HG02973 (cell line): ENCODE data around the gene PCDHB9.
"Not testable (repeated sequence)": the region's sequence is repeated elsewhere in the genome, so short reads cannot be mapped to it uniquely, and the experiment has no call there.

Experiments
- ATAC-seq: cut with Tn5 transposase; IDR thresholded peaks from one replicate; pipeline ENCODE4 v1.9.1; 2021; ENCODE audit warnings: moderate library complexity; ENCODE audit not compliant: unreplicated experiment

The PCDHB9 gene

DNA sequence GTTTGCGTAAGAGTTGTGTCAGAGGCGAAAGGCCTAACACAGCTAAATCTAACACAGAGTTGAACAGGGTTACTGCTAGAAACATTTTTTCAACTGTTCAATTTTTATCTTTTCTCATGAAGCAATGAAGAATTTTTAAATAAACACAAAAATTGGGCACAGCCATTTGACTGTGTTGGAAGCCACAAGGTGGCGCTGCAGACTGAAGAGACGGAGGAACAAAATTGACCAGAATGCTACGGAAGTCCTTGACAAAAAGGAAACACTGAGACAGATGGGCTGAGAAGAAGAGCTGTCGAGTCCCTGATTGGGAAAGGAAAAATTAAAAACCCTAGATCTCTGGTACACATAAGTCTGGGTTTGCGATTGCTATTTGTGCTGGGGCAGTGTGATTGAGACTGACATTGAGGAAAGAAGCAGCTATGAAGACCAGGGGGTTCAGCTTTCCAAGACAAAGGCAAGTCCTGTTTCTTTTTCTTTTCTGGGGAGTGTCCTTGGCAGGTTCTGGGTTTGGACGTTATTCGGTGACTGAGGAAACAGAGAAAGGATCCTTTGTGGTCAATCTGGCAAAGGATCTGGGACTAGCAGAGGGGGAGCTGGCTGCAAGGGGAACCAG, at the start of gene PCDHB9:
PCDHB9 (plus strand) TSS at position 265 of the 616 bp plus-strand sequence; CDS start at position 423, 158 bp downstream.
- ATAC-seq, result no peak

DNA sequence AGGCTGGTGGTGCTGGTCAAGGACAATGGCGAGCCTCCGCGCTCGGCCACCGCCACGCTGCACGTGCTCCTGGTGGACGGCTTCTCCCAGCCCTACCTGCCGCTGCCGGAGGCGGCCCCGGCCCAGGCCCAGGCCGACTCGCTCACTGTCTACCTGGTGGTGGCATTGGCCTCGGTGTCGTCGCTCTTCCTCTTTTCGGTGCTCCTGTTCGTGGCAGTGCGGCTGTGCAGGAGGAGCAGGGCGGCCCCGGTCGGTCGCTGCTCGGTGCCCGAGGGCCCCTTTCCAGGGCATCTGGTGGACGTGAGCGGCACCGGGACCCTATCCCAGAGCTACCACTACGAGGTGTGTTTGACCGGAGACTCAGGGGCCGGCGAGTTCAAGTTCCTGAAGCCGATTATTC, 49.6 kb upstream of the PCDHB9 start:
- not testable (repeated sequence) for ATAC-seq

DNA sequence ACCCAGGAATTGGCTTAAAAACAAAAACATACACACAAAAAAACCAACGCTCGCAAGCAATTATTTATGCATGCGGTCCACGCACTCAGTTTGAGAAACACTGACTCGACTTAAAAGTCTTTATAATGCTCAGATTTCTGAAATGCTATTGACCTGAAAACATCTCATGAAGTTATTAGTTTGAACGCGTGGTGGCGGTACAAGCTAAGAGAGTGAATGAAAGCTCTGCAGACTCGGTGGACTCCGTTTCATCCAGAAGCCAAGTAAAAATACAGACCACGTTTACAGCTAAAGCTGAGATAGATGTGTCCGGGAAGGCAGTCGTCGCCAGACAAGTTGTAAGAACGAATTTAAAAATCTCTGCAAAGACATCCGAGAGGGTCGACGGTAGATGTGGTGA, 37.1 kb upstream of the PCDHB9 start, which contains the start of gene PCDHB6:
PCDHB6 (plus strand) TSS at position 246 of the 400 bp plus-strand sequence. CDS start 201 bp downstream, outside the sequence.
- ATAC-seq, result no peak

DNA sequence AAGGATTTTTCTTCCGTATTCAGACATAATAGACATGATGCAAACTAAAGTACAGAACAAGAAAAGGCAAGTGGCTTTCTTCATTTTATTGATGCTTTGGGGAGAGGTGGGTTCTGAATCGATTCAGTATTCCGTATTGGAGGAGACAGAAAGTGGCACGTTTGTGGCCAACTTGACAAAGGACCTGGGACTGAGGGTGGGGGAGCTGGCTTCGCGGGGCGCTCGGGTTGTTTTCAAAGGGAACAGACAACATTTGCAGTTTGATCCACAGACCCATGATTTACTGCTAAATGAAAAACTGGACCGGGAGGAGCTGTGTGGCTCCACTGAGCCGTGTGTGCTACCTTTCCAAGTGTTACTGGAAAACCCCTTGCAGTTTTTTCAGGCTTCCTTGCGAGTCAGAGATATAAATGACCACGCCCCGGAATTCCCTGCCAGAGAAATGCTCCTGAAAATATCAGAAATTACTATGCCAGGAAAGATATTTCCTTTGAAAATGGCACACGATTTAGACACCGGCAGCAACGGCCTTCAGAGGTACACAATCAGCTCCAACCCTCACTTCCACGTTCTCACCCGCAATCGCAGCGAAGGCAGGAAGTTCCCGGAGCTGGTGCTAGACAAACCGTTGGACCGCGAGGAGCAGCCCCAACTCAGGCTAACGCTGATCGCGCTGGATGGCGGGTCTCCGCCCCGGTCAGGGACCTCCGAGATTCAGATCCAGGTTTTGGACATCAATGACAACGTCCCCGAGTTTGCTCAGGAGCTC, 36.6 kb upstream of the PCDHB9 start:
- ATAC-seq, result no peak

DNA sequence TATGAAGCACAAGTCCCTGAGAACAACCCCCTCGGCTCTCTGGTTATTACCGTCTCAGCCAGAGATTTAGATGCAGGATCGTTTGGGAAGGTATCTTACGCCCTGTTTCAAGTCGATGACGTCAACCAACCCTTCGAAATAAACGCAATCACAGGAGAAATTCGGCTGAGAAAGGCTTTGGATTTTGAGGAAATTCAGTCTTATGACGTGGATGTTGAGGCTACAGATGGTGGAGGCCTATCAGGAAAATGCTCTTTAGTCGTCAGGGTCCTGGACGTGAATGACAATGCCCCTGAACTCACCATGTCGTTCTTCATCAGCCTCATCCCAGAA, 36.0 kb upstream of the PCDHB9 start:
- ATAC-seq, result no peak

DNA sequence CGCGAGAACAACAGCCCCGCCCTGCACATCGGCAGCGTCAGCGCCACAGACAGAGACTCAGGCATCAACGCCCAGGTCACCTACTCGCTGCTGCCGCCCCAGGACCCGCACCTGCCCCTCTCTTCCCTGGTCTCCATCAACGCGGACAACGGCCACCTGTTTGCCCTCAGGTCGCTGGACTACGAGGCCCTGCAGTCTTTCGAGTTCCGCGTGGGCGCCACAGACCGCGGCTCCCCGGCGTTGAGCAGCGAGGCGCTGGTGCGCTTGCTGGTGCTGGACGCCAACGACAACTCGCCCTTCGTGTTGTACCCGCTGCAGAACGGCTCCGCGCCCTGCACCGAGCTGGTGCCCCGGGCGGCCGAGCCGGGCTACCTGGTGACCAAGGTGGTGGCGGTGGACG, 35.3 kb upstream of the PCDHB9 start:
- ATAC-seq, result not testable (repeated sequence)

DNA sequence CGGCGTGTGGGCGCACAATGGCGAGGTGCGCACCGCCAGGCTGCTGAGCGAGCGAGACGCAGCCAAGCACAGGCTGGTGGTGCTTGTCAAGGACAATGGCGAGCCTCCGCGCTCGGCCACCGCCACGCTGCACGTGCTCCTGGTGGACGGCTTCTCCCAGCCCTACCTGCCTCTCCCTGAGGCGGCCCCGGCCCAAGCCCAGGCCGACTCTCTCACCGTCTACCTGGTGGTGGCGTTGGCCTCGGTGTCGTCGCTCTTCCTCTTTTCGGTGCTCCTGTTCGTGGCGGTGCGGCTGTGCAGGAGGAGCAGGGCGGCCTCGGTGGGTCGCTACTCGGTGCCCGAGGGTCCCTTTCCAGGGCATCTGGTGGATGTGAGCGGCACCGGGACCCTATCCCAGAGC, 34.9 kb upstream of the PCDHB9 start:
- not testable (repeated sequence) for ATAC-seq

DNA sequence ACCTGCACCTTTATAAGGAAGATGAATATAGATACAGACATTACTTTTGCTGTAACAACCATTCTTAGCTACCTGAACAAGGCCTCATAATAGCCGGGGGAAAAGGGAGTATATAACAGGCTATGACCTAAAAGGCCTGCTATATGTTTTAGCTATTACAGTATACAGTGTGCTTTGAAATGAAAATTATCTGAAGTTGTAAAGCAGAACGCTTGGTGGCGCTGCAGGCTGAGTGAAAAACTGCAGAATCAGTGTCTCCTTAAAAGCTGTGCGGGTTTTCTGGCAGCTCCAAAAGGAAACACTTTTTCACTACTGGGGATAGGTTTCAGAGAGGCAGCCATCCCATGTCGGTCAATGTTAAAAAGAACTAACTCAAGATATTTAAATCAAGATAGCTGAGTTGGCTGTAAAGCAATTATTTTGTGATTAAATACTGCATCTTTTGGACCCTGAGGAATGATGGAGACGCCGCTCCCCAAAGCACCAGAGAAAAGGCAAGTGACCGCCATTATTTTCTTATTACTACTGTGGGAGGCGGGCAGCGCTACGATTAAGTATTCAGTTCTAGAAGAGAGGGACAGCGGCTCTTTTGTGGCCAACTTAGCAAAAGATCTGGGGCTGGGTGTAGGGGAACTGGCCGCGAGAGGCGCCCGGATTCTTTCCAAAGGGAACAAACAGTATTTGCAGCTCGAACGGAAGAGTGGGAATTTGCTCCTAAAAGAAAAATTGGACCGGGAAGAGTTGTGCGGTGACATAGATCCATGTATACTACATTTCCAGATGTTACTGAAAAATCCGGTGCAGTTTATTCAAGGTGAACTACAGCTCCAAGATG, 31.2 kb upstream of the PCDHB9 start:
- no peak for ATAC-seq

DNA sequence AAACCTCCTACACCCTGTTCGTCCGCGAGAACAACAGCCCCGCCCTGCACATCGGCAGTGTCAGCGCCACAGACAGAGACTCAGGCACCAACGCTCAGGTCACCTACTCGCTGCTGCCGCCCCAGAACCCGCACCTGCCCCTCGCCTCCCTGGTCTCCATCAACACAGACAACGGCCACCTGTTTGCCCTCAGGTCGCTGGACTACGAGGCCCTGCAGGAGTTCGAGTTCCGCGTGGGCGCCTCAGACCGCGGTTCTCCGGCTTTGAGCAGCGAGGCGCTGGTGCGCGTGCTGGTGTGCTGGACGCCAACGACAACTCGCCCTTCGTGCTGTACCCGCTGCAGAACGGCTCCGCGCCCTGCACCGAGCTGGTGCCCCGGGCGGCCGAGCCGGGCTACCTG, 29.6 kb upstream of the PCDHB9 start:
- ATAC-seq, result not testable (repeated sequence)

DNA sequence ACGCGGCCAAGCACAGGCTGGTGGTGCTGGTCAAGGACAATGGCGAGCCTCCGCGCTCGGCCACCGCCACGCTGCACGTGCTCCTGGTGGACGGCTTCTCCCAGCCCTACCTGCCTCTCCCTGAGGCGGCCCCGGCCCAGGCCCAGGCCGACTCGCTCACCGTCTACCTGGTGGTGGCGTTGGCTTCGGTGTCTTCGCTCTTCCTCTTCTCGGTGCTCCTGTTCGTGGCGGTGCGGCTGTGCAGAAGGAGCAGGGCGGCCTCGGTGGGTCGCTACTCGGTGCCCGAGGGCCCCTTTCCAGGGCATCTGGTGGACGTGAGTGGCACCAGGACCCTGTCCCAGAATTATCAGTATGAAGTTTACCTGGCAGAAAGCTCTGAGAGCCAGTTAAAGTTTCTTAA, 29.1 kb upstream of the PCDHB9 start:
- not testable (repeated sequence) for ATAC-seq

DNA sequence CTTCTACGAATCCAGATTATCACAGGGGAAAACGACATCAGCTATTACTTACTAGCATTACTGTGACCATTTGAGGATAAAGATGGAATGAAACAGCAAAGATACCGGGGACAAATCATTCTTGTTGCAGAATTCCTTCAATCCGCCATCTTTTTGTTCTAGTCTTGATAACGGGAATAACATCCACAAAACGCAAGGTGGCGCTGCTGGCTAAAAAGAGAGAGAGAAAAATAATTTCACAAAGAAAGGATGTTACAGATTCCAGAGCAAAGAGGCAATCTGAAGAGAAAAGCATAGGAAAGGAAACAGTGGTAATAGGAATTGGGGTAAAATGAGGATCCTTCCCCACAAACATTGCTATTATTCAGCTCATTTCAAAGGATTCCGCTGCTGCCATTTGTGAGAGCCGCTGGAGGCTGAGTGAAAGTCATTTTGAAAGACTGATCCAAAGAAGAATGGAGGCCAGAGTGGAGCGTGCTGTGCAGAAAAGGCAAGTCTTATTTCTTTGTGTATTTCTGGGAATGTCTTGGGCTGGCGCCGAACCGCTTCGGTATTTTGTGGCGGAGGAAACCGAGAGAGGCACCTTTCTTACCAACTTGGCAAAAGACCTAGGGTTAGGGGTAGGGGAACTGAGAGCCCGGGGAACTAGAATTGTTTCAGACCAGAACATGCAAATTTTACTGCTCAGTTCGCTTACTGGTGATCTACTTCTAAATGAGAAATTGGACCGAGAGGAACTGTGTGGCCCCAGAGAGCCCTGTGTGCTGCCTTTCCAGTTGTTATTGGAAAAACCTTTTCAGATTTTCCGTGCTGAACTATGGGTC, 14.4 kb upstream of the PCDHB9 start, which contains the start of gene PCDHB7:
PCDHB7 (plus strand) TSS at position 264 of the 824 bp plus-strand sequence; CDS start at position 456, 192 bp downstream.
- no peak for ATAC-seq

DNA sequence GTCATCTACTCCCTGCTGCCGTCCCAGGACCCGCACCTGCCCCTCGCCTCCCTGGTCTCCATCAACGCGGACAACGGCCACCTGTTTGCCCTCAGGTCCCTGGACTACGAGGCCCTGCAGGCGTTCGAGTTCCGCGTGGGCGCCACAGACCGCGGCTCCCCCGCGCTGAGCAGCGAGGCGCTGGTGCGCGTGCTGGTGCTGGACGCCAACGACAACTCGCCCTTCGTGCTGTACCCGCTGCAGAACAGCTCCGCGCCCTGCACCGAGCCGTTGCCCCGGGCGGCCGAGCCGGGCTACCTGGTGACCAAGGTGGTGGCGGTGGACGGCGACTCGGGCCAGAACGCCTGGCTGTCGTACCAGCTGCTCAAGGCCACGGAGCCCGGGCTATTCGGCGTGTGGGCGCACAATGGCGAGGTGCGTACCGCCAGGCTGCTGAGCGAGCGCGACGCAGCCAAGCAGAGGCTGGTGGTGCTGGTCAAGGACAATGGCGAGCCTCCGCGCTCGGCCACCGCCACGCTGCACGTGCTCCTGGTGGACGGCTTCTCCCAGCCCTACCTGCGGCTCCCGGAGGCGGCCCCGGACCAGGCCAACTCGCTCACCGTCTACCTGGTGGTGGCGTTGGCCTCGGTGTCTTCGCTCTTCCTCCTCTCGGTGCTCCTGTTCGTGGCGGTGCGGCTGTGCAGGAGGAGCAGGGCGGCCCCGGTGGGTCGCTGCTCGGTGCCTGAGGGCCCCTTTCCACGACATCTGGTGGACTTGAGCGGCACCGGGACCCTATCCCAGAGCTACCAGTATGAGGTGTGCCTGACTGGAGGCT, 12.5 kb upstream of the PCDHB9 start:
- not testable (repeated sequence) for ATAC-seq

DNA sequence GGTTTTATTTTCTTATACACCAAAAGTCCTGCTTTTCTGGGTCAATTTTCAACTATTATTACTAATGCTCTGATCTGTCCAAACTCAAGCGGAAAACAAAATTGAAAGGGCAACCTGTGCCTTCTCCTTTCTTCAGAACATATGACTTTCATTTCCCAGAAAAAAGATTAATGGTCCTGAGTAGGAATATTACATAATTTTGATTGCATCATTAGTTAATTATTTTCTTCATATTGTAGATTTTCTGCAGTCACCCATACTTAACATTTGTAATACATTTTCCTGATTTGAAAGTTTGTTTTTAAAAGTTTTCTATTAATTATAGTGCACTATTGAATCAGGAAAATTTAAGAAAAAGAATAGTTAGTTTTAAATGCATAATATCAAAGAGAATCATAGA, 11.0 kb upstream of the PCDHB9 start:
- ATAC-seq, result no peak

DNA sequence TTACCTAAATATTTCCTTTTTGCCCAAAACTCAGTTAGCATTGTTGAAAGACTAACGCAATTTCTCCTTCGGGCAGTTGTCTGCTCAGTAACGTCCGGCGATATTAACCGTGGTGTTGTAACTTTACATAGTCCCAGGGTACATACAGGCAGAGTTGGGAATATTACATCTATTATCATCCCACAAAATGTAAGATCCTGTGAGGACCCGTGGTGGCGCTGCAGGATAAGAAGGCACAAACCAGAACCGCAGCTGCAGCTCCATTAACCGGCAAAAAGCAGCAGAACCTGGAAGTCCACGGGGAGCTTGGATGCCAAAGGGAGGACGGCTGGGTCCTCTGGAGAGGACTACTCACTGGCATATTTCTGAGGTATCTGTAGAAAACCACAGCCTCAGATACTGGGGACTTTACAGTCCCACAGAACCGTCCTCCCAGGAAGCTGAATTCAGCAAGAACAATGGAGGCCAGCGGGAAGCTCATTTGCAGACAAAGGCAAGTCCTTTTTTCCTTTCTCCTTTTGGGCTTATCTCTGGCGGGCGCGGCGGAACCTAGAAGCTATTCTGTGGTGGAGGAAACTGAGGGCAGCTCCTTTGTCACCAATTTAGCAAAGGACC, 9.3 kb upstream of the PCDHB9 start, which contains the start of gene PCDHB8:
PCDHB8 (plus strand) TSS at position 214 of the 615 bp plus-strand sequence; CDS start at position 459, 245 bp downstream.
- ATAC-seq, result not testable (repeated sequence)

DNA sequence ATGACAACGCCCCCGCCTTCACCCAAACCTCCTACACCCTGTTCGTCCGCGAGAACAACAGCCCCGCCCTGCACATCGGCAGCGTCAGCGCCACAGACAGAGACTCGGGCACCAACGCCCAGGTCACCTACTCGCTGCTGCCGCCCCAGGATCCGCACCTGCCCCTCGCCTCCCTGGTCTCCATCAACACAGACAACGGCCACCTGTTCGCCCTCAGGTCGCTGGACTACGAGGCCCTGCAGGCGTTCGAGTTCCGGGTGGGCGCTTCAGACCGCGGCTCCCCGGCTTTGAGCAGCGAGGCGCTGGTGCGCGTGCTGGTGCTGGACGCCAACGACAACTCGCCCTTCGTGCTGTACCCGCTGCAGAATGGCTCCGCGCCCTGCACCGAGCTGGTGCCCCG, 7.6 kb upstream of the PCDHB9 start:
- ATAC-seq, result not testable (repeated sequence)

DNA sequence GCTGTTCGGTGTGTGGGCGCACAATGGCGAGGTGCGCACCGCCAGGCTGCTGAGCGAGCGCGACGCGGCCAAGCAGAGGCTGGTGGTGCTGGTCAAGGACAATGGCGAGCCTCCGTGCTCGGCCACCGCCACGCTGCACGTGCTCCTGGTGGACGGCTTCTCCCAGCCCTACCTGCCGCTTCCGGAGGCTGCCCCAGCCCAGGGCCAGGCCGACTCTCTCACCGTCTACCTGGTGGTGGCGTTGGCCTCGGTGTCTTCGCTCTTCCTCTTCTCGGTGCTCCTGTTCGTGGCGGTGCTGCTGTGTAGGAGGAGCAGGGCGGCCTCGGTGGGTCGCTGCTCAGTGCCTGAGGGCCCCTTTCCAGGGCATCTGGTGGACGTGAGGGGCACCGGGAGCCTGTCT, 7.1 kb upstream of the PCDHB9 start:
- ATAC-seq, result not testable (repeated sequence)

DNA sequence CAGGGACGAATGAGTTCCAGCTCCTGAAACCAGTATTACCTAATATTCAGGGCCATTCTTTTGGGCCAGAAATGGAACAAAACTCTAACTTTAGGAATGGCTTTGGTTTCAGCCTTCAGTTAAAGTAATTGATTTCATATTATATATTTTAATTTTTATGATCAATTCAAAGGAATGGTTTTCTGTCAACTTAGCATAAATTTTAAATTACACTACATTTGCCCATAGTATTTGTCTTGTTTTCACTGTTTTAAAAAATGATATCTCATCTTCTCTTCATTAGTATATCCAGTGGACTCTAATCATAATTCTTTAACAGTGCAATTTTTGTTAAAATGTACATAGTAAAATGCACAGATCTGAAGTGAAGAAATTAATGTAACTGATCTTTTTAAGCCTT, 6.6 kb upstream of the PCDHB9 start:
- no peak for ATAC-seq

DNA sequence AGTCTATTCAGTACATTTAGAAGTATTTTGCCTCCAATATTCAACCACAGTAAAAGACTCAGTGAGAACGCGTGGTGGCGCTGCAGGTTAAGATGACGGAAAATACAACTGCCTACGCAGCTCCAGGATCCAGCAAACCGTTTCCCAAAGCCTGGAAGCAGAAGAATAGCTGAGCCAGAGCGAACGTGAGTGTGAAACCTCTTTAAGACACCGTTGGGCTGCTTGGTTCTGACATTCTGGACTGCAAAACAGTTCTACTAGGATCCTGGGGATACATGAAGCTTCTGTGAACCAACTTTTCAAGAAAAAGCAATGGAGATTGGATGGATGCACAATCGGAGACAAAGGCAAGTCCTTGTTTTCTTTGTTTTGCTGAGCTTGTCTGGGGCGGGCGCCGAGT, 4.7 kb upstream of the PCDHB9 start, which contains the start of gene PCDHB16:
PCDHB16 (plus strand) TSS at position 140 of the 400 bp plus-strand sequence; CDS start at position 313, 173 bp downstream.
- no peak for ATAC-seq
